DLD1 (cell line): Measurements from ENCODE around the gene RPS3.

Experiments
- in situ Hi-C: cut with HindIII; loops from 2 replicates; pipeline ENCODE4 v1.10.0; 2017; ENCODE audit warnings: low sequenced_read_pairs

The RPS3 gene

DNA sequence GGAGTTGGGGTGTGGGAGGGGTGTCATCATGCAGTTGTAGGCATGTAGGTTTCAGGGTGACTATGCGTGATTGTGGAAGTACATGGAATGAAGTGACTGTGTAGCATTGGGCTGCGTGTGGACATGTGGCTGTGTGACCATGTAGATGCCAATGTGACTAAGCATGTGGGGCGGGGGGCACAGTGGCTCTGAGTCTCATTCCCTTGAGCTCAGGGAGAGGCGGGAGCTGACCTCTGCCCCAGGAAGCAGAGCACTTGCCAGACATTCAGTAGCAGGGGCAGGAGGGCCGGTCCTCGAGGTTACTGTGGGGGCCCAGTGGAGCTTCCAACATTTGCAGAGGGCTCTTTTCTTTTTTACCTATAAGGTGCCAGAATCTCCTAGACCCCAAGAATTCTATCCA, 34.1 kb downstream of the RPS3 start:
- in situ Hi-C loops, result no loop called here

DNA sequence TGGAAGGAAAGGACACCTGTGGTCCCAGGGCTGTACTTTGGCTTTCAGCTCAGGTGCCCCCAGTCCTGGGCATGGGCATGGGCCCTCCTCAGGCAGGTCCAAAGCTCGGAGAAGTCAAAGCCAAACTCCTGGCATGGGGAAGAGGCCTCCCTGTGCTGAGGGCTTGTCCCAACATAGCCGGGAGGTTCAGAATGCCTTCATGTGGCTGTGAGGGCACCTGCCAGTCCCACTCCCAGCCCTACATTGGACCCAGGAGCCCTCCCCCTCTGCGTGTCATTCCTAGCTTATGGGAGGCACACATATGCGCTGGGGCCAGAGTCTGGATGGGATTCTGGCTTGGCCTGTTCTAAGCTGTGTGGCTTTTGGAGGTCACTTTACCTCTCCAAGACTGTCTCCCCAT, 34.7 kb downstream of the RPS3 start:
- in situ Hi-C loops, result no loop called here

DNA sequence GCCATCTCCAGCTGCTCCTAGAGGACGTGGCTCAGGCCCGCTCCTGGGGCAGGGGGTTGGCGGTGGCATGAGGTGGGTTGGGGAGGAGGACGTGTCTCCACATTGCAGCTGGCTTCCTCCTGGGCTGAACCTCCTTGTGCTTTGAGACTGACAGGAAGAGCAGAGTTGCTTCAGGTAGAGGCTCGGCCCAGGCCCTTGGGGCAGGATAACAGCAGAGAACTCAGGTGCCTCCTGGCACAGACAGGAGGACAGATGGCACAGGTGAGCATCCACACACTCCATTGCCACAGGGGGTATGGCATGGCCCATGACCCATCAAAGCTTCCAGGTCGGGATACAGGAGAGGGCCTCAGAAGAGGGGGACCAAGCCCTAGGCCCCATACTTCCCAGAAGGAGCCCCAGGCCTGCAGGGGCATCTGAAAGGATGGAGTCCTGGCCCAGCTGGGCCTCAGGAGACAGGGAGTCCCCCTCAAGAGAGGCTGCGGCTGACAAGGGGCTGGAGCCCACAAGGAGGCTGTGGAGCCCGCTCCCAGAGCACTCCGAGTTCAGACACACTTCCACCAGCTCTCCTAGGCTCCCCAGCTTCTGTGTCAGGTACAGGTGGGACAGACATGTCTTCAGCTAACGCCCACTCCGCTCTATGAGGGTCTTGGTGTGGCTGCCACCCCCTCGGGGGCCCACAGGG, 35.7 kb downstream of the RPS3 start:
- in situ Hi-C loops, result no loop called here

- in situ Hi-C loops, result no loop called here
Observed at GRCh38 chr11:75435571-75435925, 36.2 kb downstream of the RPS3 start.

- in situ Hi-C loops, result no loop called here
Observed at GRCh38 chr11:75436806-75437205, 37.5 kb downstream of the RPS3 start.

DNA sequence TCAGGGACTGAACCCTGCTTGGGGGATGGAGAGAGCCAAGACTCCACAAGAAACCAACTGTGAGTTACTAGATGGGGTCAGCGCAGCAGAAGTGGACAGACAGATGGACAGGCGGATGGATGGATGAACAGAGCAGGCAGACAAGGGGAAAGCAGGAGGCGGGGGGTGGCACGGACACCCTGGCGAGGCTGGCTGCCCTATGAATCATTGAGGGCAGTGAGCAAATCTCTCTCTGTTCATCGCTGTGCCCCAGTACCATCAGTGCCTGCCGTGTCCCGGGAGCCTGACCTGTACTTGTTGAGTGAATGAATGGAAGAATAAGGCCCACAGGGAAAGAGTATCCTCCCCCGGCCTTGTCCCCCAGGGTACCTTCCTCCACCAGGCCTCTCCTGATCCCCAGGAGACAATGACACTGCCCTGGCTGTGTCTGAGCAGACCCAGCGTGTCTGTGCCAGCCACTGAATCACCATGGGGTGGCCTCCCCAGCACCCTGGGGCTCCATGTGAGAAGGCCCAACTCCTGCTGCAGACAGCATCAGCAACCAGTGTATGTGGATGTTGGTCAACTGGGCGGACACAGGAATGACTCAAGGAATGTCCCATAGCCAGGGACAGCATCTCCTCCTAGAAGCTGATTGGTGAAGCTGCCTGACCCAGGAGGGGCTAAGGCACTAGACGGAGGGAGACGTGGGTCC, 38.8 kb downstream of the RPS3 start:
- in situ Hi-C loops, result no loop called here

- in situ Hi-C loops, result no loop called here
Observed at GRCh38 chr11:75439026-75439425, 39.7 kb downstream of the RPS3 start.

DNA sequence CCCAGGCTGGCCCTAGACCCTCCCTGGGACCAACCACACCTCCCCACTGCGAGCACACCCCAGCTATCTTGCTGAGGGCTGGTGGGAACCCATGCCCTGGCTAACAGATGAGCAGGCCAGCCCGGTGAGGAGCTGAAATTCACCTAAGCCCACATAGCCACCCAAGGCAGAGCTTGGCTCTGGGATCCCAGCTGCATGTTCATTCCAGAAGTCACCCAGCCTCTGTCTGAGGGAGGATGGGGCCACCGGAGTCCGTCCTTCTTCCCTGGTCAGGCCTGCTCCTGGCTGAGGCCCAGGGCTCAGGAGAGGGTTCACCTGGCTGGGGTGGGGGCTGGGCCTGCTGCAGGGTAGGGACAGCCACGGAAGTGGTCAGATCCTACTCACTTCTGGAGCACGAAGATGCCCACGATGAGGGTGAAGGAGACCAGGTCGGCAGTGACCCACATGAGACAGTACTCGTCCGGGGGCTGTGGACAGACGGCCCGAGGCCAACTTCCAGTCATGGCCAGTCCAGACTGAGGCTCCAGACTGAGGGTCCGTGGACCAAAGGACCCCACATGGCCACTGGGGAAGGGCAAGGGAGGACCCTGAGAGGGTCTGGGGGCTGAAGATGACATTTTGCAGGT, 40.3 kb downstream of the RPS3 start:
- in situ Hi-C loops, result loop anchor here (5.0 kb wide), 1 partner anchor 93 kb away; no protein-coding TSS in a partner anchor

GRCh38 chr11:75440960-75441803, 41.9 kb downstream of the RPS3 start:
- in situ Hi-C loops, result loop anchor here (5.0 kb wide), 1 partner anchor 91 kb away; no protein-coding TSS in a partner anchor

DNA sequence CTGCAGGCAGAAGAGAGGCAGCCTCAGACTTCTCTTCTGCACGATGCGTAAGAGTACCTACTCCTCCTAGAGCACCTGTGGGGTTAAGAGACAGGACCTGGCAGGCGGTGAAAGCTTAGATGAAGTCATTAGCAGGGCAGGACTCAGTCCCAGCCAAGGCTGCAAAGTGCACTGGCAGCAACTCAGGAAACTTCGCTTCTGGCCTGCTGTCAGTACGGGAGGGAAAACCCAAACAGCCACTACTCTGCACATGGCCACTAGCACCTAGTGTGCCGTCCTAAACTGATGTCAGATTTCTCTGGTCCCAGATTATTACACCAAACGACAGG, 42.5 kb downstream of the RPS3 start:
- in situ Hi-C loops, result loop anchor here (5.0 kb wide), 1 partner anchor 91 kb away; no protein-coding TSS in a partner anchor

GRCh38 chr11:75442161-75442885, 43.0 kb downstream of the RPS3 start:
- in situ Hi-C loops, result loop anchor here (5.0 kb wide), 1 partner anchor 90 kb away; no protein-coding TSS in a partner anchor

DNA sequence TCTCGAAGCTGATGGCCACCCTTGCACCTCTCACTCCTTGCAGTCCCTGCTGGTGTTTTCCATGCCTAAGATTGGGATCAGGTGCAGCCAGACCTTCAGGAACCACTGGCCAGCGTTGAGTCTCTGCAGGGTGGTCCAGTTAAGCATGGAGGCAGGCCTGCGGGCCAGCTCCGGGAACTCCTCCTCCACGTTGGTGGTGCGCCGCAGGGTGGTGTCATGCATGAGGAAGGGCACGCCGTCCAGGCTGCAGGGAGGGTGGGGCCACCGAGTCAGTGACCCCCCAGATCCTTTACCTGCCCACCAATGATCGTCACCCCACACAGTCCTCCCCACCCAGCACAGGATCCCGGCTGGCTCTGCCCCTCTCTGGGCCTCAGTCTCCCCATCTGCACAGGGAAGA, 43.7 kb downstream of the RPS3 start:
- in situ Hi-C loops, result loop anchor here (5.0 kb wide), 1 partner anchor 89 kb away; no protein-coding TSS in a partner anchor

- in situ Hi-C loops, result no loop called here
Observed at GRCh38 chr11:75445315-75445953, 46.1 kb downstream of the RPS3 start.

DNA sequence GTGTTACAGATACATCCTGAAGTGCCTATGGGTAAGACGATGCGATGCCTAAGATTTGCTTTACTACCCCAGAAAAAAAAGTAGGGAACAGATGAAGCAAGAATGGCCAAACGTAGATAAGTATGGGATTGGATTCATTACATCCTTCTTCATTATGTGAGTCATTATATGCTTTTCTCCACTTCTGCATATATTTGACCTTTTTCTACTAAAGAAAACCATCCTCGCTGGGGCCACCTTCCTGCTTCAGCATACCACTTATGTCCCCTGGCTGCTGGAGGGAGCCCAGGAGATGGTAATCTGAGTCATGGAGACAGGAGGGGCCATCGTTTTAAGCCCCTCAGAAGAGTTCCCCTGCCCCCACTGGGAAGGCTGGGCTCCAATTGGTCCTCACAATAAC, 48.1 kb downstream of the RPS3 start:
- in situ Hi-C loops, result no loop called here

GRCh38 chr11:75449271-75449670, 50.0 kb downstream of the RPS3 start:
- in situ Hi-C loops, result no loop called here

- in situ Hi-C loops, result no loop called here
Observed at GRCh38 chr11:75449776-75450175, 50.5 kb downstream of the RPS3 start.

DNA sequence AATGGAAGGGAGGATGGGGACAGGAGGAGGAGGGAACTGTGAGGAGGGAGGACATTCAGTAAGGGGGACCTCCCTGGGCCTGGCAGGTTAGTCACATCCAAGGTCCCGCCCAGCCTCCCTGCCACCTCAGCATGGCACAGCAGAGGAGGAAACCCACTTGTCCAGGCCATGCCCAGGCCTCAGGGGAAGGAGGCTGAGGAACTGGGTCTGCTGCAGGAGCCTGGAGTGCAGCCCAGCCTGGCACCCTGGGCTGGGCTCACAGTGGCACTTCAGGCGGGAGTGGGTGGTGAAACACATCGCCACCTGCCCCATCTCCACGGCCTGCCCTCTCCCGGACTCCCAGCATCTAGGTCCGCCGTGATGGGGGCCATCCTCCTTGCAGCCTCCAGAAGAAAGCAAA, 50.9 kb downstream of the RPS3 start:
- in situ Hi-C loops, result no loop called here

DNA sequence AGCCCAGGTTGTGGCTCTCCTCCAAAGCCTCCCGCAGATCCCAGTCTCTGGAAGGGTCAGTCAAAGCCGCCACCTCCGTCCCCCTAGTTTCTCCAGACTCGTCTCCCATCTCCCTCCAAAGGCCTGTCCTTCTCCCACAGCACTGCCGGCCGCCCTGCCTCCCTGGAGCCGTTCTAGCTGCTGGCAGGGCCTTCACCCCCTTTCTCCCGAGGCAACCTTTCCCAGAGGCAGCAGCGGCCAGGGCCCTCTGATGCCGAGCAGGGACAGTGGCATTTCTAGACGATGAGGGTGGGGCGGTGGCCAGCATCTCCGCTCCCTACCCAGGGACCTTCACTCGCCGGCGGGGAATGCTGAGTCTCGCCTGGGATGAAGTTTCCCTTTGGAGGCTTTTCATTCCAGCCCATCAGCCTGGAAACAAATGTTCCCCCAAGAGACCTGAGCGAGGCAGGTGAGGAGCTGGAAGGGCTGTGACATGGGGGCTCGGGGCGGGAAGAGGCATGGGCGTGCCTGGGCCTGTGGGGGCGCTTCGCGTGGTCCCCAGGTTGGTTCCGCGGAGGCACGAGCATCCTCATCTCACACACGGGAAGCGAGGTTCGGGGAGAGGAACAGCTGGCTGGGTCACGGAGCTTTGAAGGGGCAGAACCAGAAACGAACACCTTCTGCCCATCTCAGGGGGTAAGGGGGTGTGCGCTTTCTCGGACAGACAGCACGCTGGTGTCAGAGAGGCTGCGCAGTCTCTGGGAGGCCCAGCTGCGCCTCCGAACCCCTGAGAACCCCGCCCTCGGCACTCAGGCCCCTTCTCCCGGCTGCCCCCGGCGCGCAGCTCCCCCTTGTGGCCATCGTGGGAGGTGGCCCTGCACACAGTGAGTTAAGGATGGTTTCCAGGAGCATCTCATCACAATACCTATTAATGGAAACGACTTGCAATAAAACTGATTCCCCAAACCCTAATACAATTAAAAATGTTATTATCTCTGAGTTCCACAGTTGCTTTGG, 51.8 kb downstream of the RPS3 start:
- in situ Hi-C loops, result no loop called here
